ENCODE measurements around the gene ZNF516. TPM values are rescaled to one million over a fixed set of nuclear protein-coding genes. Genes with fewer than 3 reads are reported as not detected.

The ZNF516 gene
- total and polyA plus RNA-seq, 2 experiments from 2014 or later, result 18.2 to 29.2 TPM

DNA sequence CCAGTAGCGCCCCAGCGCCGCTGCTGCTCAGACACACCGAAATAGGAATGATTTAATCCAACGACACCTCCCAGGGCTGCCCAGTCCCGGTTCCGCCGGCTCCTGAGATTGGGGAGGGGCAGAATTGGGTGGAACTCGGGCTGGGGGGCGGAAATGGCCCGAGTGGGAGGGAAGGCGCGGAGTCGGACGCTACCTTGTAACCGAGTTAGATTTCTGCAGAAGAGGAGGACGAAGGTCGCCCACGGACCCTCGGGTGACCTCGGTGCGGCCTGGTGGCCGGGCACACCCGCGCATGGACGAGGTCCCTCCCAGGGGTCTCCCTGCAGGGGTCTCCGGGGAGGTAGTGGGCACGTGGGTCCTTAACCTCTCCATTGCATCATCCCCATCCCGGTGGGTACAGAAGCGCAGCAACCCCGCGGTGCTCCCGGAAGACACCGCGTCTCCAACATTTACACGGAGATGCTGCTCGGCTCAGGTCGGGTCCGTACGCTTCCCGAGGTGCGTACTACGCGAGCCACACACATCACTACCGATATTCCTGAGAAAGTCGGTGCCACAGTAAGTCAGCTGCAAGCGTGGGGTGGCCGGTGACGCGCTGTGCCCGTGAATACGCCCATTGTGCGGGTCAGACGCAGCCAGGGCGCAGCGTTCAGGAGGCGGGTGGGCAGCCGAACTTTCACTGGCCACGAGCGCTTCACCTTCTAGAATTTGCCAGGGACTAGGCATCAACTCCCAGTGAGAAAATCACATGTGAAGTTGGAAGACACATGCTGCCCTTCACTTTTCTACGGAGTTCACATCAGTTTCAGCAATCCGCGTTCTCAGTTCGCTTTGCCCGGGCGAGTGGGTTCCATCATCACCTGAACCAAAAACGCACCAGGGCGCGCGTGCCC is 3.0 kb downstream of the ZNF516 start:
- Histone ChIP-seq H3K9me3 (ENCODE audit: low read depth) (no peaks in the 10 kb centered on the region), H3K27me3 (no peaks in the 10 kb centered on the region), H3K4me3 (peak overlapping the region; percentile 73), H3K36me3 (replicated peaks; ENCODE audit: insufficient read depth, low read depth) (no peaks in the 10 kb centered on the region), H3K27ac (peak overlapping the region; percentile 94), H4K20me1 (ENCODE audit: insufficient read depth, poor library complexity, severe bottlenecking) (peaks cover 36% of the 10 kb centered on the region), H3K4me2 (peak overlapping the region; percentile 93), H2AFZ (peak overlapping the region; percentile 26), H3K79me2 (peaks cover 45% of the 10 kb centered on the region), H3K9me2 (replicated peaks; ENCODE audit: insufficient read depth) (no peaks in the 10 kb centered on the region), H3K4me1 (ENCODE audit: insufficient read depth) (peaks cover 30% of the 10 kb centered on the region)
- WGBS (ENCODE audit: low lambda C conversion rate, missing lambda C conversion rate), result under 1% methylated on average over 51 of the region's 70 CpGs
- TF ChIP-seq EZH2phosphoT487 (IDR thresholded peaks at IDR 0.05; ENCODE audit: low read depth, severe bottlenecking, unreplicated experiment) (no peak), EZH2 (IDR thresholded peaks at IDR 0.05; ENCODE audit: borderline replicate concordance) (no peak), CTCF (IDR thresholded peaks at IDR 0.05; ENCODE audit: poor library complexity) (no peak)
- DNase-seq (ENCODE audit: low spot score), result peak; percentile 55

GRCh38 chr18:76491473-76491775 is 3.6 kb downstream of the ZNF516 start:
- Histone ChIP-seq H3K4me1 (ENCODE audit: insufficient read depth) (peaks cover 24% of the 10 kb centered on the region), H3K27me3 (no peaks in the 10 kb centered on the region), H3K9me2 (replicated peaks; ENCODE audit: insufficient read depth) (no peaks in the 10 kb centered on the region), H3K27ac (peak overlapping the region; percentile 94), H2AFZ (no peak overlapping the region), H4K20me1 (ENCODE audit: insufficient read depth, poor library complexity, severe bottlenecking) (peaks cover 42% of the 10 kb centered on the region), H3K4me2 (peak overlapping the region; percentile 93), H3K79me2 (peaks cover 51% of the 10 kb centered on the region), H3K9me3 (ENCODE audit: low read depth) (no peaks in the 10 kb centered on the region), H3K4me3 (peak overlapping the region; percentile 73), H3K36me3 (replicated peaks; ENCODE audit: insufficient read depth, low read depth) (no peaks in the 10 kb centered on the region)
- peak; percentile 91 for DNase-seq (ENCODE audit: low spot score)
- TF ChIP-seq EZH2phosphoT487 (IDR thresholded peaks at IDR 0.05; ENCODE audit: low read depth, severe bottlenecking, unreplicated experiment), result no peak
- no peak for TF ChIP-seq CTCF (IDR thresholded peaks at IDR 0.05; ENCODE audit: poor library complexity)
- no peak for TF ChIP-seq EZH2 (IDR thresholded peaks at IDR 0.05; ENCODE audit: borderline replicate concordance)
- WGBS (ENCODE audit: low lambda C conversion rate, missing lambda C conversion rate), result no CpG with 5 or more reads among the region's 31 CpGs

- H3K27ac ChIP-seq, result peak overlapping the region; percentile 94
- H3K79me2 ChIP-seq, result peaks cover 56% of the 10 kb centered on the region
- TF ChIP-seq EZH2phosphoT487 (IDR thresholded peaks at IDR 0.05; ENCODE audit: low read depth, severe bottlenecking, unreplicated experiment) (no peak), CTCF (IDR thresholded peaks at IDR 0.05; ENCODE audit: poor library complexity) (no peak), EZH2 (IDR thresholded peaks at IDR 0.05; ENCODE audit: borderline replicate concordance) (no peak)
- H3K4me1 ChIP-seq (ENCODE audit: insufficient read depth), result peaks cover 28% of the 10 kb centered on the region
- peak; percentile 77 for DNase-seq (ENCODE audit: low spot score)
- no peaks in the 10 kb centered on the region for H3K27me3 ChIP-seq
- H3K4me3 ChIP-seq, result peak overlapping the region; percentile 73
- peak overlapping the region; percentile 83 for H3K4me2 ChIP-seq
- H2AFZ ChIP-seq, result peak overlapping the region; percentile 20
- no peaks in the 10 kb centered on the region for H3K36me3 ChIP-seq (replicated peaks; ENCODE audit: insufficient read depth, low read depth)
- H4K20me1 ChIP-seq (ENCODE audit: insufficient read depth, poor library complexity, severe bottlenecking), result peaks cover 47% of the 10 kb centered on the region
- no peaks in the 10 kb centered on the region for H3K9me2 ChIP-seq (replicated peaks; ENCODE audit: insufficient read depth)
- under 1% methylated on average over 31 of the region's 73 CpGs for WGBS (ENCODE audit: low lambda C conversion rate, missing lambda C conversion rate)
- no peaks in the 10 kb centered on the region for H3K9me3 ChIP-seq (ENCODE audit: low read depth)
These were observed 4.2 kb downstream of the ZNF516 start for GRCh38 chr18:76490670-76491472.

All from hepatocyte (in vitro differentiated cells).